ENCODE results near the gene STK32C. TPM values are rescaled to one million over a fixed set of nuclear protein-coding genes. Genes with fewer than 3 reads are reported as not detected.
"Not testable (repeated sequence)": the region's sequence is repeated elsewhere in the genome, so short reads cannot be mapped to it uniquely, and the experiment has no call there.

STK32C gene
- polyA plus RNA-seq, 2 of the 4 experiments (the other 2 are of a cell fraction), result 29.9 to 43.6 TPM

GRCh38 chr10:132316133-132316532, 8.4 kb upstream of the STK32C start:
- CTCF ChIA-PET, result no interaction called here
- POLR2A ChIA-PET, result no interaction called here
- H3K27ac ChIP-seq, result peak overlapping the region in 1 of 2 experiments; percentile 59; a peak in 3 of 6 replicates
- FAIRE-seq (no peak), DNase-seq (ENCODE audit: low read depth in 1 of 2, low spot score in 1 of 2) (no peak), ATAC-seq (no peak)
- TF ChIP-seq HOXA7 (CRISPR knock-in tag; IDR thresholded peaks at IDR 0.05), result no peak
- no peak for TF ChIP-seq RARB (CRISPR knock-in tag; IDR thresholded peaks at IDR 0.05)
- TF ChIP-seq CHD2 (IDR thresholded peaks at IDR 0.05; ENCODE audit: low read length, partially characterized antibody), result no peak
- no peak for TF ChIP-seq PBX3 (IDR thresholded peaks at IDR 0.05)
- TF ChIP-seq ZC3H11A (IDR thresholded peaks at IDR 0.05), result no peak
- no peak for TF ChIP-seq HMGXB4 (CRISPR knock-in tag; IDR thresholded peaks at IDR 0.05; ENCODE audit: borderline replicate concordance)
- no peak for TF ChIP-seq KDM1A (IDR thresholded peaks at IDR 0.05; ENCODE audit: low read depth)
- TF ChIP-seq FOXS1 (CRISPR knock-in tag; IDR thresholded peaks at IDR 0.05), result no peak
- no peak for TF ChIP-seq EHMT2 (IDR thresholded peaks at IDR 0.05; ENCODE audit: low read depth)
- TF ChIP-seq RCOR1 (IDR thresholded peaks at IDR 0.05; ENCODE audit: low read depth, low read length), result no peak
- TF ChIP-seq JUNB (IDR thresholded peaks at IDR 0.05), result no peak
- TF ChIP-seq CTCF (IDR thresholded peaks at IDR 0.05), result no peak
- no peak for TF ChIP-seq CBX2 (IDR thresholded peaks at IDR 0.05; ENCODE audit: borderline replicate concordance, low read depth)
- TF ChIP-seq KDM5A (IDR thresholded peaks at IDR 0.05), result no peak
- TF ChIP-seq TP53 (CRISPR knock-in tag; IDR thresholded peaks at IDR 0.05), result no peak
- no peak for TF ChIP-seq POLR2AphosphoS2 (conservative IDR thresholded peaks at IDR 0.05; ENCODE audit: low read length)
- 82% methylated on average over 5 of the region's 5 CpGs for WGBS (ENCODE audit: missing lambda C conversion rate)
- H3K9me3 ChIP-seq, result 0 out of 3 replicates have a peak, but pooled peaks cover 8% of the 10 kb centered on the region
- H3K4me3 ChIP-seq, result no peak overlapping the region
- peaks cover 37% of the 10 kb centered on the region for H3K4me1 ChIP-seq
- no peak overlapping the region for H3K4me2 ChIP-seq

GRCh38 chr10:132314881-132315280, 7.1 kb upstream of the STK32C start:
- POLR2A ChIA-PET; H3K9me3 ChIP-seq; ATAC-seq; H3K4me2 ChIP-seq; FAIRE-seq; DNase-seq (ENCODE audit: low read depth in 1 of 2, low spot score in 1 of 2); H3K27ac ChIP-seq; H3K4me3 ChIP-seq: not testable (repeated sequence)
- 92% methylated on average over 8 of the region's 8 CpGs for WGBS (ENCODE audit: missing lambda C conversion rate)
- peaks cover 30% of the 10 kb centered on the region for H3K4me1 ChIP-seq
- CTCF ChIA-PET, result interaction anchor here (0.9 to 1.9 kb wide), 2 partner anchors 37 to 38 kb away, joined by 3 to 5 read pairs; no protein-coding TSS in a partner anchor

- 93% methylated on average over 4 of the region's 4 CpGs for WGBS (ENCODE audit: missing lambda C conversion rate)
- Histone ChIP-seq H3K27ac (no peak overlapping the region), H3K4me1 (peaks cover 27% of the 10 kb centered on the region), H3K4me2 (no peak overlapping the region), H3K9me3 (0 out of 3 replicates have a peak, but pooled peaks cover 8% of the 10 kb centered on the region), H3K4me3 (no peak overlapping the region)
- ChIA-PET CTCF (interaction anchor here (1.9 kb wide), 1 partner anchor 39 kb away, joined by 5 read pairs; no protein-coding TSS in a partner anchor), POLR2A (no interaction called here)
- FAIRE-seq (peak; percentile 73), DNase-seq (ENCODE audit: low read depth in 1 of 2, low spot score in 1 of 2) (no peak), ATAC-seq (no peak)
- TF ChIP-seq MAFK (IDR thresholded peaks at IDR 0.05; ENCODE audit: partially characterized antibody) (no peak), CEBPB (IDR thresholded peaks at IDR 0.05) (no peak), ZNF302 (CRISPR knock-in tag; IDR thresholded peaks at IDR 0.05) (no peak), EHF (CRISPR knock-in tag; IDR thresholded peaks at IDR 0.05) (no peak), RFX5 (IDR thresholded peaks at IDR 0.05) (no peak), PHF8 (IDR thresholded peaks at IDR 0.05; ENCODE audit: borderline replicate concordance, low read depth) (no peak), JUNB (IDR thresholded peaks at IDR 0.05) (no peak), KDM1A (IDR thresholded peaks at IDR 0.05; ENCODE audit: low read depth) (no peak), KDM5A (IDR thresholded peaks at IDR 0.05) (no peak), RNF2 (IDR thresholded peaks at IDR 0.05; ENCODE audit: borderline replicate concordance, low read depth) (no peak)
Observed at GRCh38 chr10:132314336-132314735, 6.6 kb upstream of the STK32C start.

All from A549 (cell line).